ENCODE data around the gene AFAP1L1.

Gene AFAP1L1

GRCh38 chr5:149367972-149368645 lies 96.5 kb downstream of the AFAP1L1 start:
- H3K27ac ChIP-seq = no peak overlapping the region
- peaks cover 13% of the 10 kb centered on the region for H3K4me1 ChIP-seq

GRCh38 chr5:149370878-149371277 lies 99.2 kb downstream of the AFAP1L1 start:
- Histone ChIP-seq H3K4me3 (ENCODE audit: low read depth, low read length) (no peak overlapping the region), H3K27ac (peak overlapping the region; percentile 48), H3K79me2 (no peaks in the 10 kb centered on the region), H2AFZ (peak overlapping the region; percentile 63), H3K4me2 (ENCODE audit: low read length) (no peak overlapping the region), H3K9me3 (ENCODE audit: control insufficient read depth, low read length) (no peaks in the 10 kb centered on the region), H3K36me3 (ENCODE audit: control insufficient read depth, insufficient read depth, low read length) (no peaks in the 10 kb centered on the region), H3K27me3 (ENCODE audit: control insufficient read depth, insufficient read depth, low read length) (no peaks in the 10 kb centered on the region), H3K4me1 (peaks cover 13% of the 10 kb centered on the region), H3K9ac (no peak overlapping the region)
- TF ChIP-seq, protein P1, sequence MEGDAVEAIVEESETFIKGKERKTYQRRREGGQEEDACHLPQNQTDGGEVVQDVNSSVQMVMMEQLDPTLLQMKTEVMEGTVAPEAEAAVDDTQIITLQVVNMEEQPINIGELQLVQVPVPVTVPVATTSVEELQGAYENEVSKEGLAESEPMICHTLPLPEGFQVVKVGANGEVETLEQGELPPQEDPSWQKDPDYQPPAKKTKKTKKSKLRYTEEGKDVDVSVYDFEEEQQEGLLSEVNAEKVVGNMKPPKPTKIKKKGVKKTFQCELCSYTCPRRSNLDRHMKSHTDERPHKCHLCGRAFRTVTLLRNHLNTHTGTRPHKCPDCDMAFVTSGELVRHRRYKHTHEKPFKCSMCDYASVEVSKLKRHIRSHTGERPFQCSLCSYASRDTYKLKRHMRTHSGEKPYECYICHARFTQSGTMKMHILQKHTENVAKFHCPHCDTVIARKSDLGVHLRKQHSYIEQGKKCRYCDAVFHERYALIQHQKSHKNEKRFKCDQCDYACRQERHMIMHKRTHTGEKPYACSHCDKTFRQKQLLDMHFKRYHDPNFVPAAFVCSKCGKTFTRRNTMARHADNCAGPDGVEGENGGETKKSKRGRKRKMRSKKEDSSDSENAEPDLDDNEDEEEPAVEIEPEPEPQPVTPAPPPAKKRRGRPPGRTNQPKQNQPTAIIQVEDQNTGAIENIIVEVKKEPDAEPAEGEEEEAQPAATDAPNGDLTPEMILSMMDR (IDR thresholded peaks at IDR 0.05) = no peak

More at GRCh38 chr5:149367972-149368645, 96.5 kb downstream of the AFAP1L1 start:
- Histone ChIP-seq H3K36me3 (ENCODE audit: control insufficient read depth, insufficient read depth, low read length) (no peaks in the 10 kb centered on the region), H3K79me2 (no peaks in the 10 kb centered on the region), H3K4me2 (ENCODE audit: low read length) (no peak overlapping the region), H3K9ac (no peak overlapping the region), H3K9me3 (ENCODE audit: control insufficient read depth, low read length) (no peaks in the 10 kb centered on the region), H3K4me3 (ENCODE audit: low read depth, low read length) (no peak overlapping the region), H3K27me3 (ENCODE audit: control insufficient read depth, insufficient read depth, low read length) (no peaks in the 10 kb centered on the region), H2AFZ (no peak overlapping the region)
- TF ChIP-seq, protein P1 (IDR thresholded peaks at IDR 0.05) = no peak

GRCh38 chr5:149371296-149371962 lies 99.8 kb downstream of the AFAP1L1 start:
- TF ChIP-seq, protein P1 (IDR thresholded peaks at IDR 0.05) = peak; percentile 80
- Histone ChIP-seq H3K27me3 (ENCODE audit: control insufficient read depth, insufficient read depth, low read length) (no peaks in the 10 kb centered on the region), H3K79me2 (no peaks in the 10 kb centered on the region), H3K27ac (peak overlapping the region; percentile 48), H2AFZ (peak overlapping the region; percentile 63), H3K4me1 (peaks cover 13% of the 10 kb centered on the region), H3K9ac (no peak overlapping the region), H3K4me3 (ENCODE audit: low read depth, low read length) (no peak overlapping the region), H3K36me3 (ENCODE audit: control insufficient read depth, insufficient read depth, low read length) (no peaks in the 10 kb centered on the region), H3K9me3 (ENCODE audit: control insufficient read depth, low read length) (no peaks in the 10 kb centered on the region), H3K4me2 (ENCODE audit: low read length) (no peak overlapping the region)

DNA sequence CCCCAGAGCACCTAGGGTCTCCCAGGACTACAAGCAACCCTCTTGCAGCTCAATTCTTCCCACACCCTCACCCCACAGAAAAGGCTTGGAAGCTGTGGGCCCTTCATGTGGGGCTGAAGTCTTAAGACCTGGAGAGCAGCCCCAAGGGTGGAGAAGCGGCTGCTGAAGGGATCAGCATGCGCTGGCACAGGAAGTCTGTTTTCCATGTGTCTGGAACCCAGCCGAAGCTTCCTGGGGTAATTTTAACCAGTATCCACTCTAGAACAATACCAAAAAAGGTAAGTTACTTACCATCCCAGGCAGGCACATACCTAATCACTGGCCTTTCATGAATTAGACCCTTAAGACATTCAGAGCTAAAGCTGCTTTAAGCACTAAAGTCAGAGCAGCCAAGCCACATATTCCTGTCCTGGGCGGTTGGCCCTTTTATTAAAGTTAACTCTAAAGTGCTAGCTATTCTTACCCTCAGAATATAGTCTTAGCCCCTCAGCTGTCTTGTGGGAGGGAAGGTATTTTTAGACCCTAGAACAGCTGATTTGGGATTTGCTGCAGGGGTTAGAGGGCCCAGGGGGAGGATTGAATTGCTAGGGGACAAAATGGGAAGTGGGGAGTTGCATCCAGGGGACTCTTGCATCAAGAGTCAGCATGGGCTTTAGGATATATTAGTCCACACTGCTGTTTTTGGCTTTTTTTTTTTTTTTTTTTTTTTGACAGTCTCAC lies 100.6 kb downstream of the AFAP1L1 start:
- Histone ChIP-seq H3K4me2 (ENCODE audit: low read length) (no peak overlapping the region), H3K9me3 (ENCODE audit: control insufficient read depth, low read length) (no peaks in the 10 kb centered on the region), H3K79me2 (no peaks in the 10 kb centered on the region), H3K9ac (no peak overlapping the region), H3K36me3 (ENCODE audit: control insufficient read depth, insufficient read depth, low read length) (no peaks in the 10 kb centered on the region), H2AFZ (no peak overlapping the region), H3K27me3 (ENCODE audit: control insufficient read depth, insufficient read depth, low read length) (no peaks in the 10 kb centered on the region), H3K4me3 (ENCODE audit: low read depth, low read length) (no peak overlapping the region), H3K27ac (no peak overlapping the region), H3K4me1 (peaks cover 13% of the 10 kb centered on the region)
- TF ChIP-seq, protein P1 (IDR thresholded peaks at IDR 0.05) = no peak
